HL-60 (cell line): ENCODE data around the gene RAB31.
A peak's percentile ranks its signal among the peaks of the same experiment; 100 is the strongest.

ENCODE experiments used
- DNase-seq, 2 experiments: peaks; one replicate each; pipeline ENCODE4 v3.0.0-alpha.2; 2010 to 2020; ENCODE audit warnings: low read depth in 1 of 2, low spot score in 1 of 2
- H3K27ac ChIP-seq: fragments of 250-450 bp; sonication (Bioruptor Pico); replicated peaks from 2 replicates; pipeline ENCODE4 v1.5.1; 2020; ENCODE audit warnings: mild to moderate bottlenecking, moderate library complexity
- H3K27me3 ChIP-seq: fragments of 250-450 bp; sonication (Bioruptor Pico); 2 replicates; pipeline ENCODE4 v1.5.1; 2021; ENCODE audit warnings: mild to moderate bottlenecking, moderate library complexity; ENCODE audit not compliant: insufficient read depth, poor library complexity, severe bottlenecking
- H3K4me3 ChIP-seq: replicated peaks from 2 replicates; pipeline ENCODE4 v1.5.1; 2011; ENCODE audit warnings: mild to moderate bottlenecking, control low read depth, low read length; ENCODE audit not compliant: insufficient read depth
- GABPA ChIP-seq: IDR thresholded peaks from 2 replicates; pipeline ENCODE4 v1.6.1; 2012; ENCODE audit warnings: low read depth
- POLR2AphosphoS5 ChIP-seq: IDR thresholded peaks from 2 replicates; pipeline ENCODE4 v1.6.1; 2012; ENCODE audit warnings: low read depth
- SPI1 ChIP-seq: IDR thresholded peaks from 2 replicates; pipeline ENCODE4 v1.6.1; 2012; ENCODE audit warnings: low read depth, mild to moderate bottlenecking, borderline replicate concordance
- TF ChIP-seq, protein P1 (sequence below): IDR thresholded peaks from one replicate; pipeline ENCODE4 v1.5.1; 2011; ENCODE audit warnings: low read length, control low read depth, inconsistent platforms; ENCODE audit not compliant: insufficient read depth
- TF ChIP-seq, protein P2 (sequence below): IDR thresholded peaks from 2 replicates; pipeline ENCODE4 v1.6.1; 2012; ENCODE audit warnings: low read depth; ENCODE audit not compliant: insufficient replicate concordance

The RAB31 gene

DNA sequence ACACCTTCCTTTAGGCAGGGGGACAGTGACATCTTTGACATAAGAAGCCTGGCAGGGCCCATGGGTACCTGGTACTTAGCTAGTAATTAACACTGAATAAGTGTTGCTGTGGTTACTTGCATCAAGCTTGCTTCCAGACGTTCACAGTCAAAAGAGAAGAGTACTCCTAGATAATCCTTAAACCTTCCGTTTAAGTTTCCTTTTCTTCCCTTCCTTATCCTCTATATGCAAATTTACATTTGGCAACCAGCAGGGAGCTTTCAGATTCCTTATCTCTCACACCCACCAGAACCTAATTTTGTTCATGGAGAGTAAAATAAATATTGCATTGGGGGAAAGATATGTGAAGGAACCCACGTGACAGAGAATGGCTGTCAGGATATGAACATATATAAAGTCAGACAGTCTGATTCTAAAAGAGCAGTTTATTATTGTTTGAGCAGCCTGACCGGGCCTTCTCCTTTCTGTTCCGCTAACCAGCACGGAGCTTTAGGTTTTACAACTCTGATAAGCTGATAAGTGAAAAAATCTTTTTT is 7.8 kb upstream of the RAB31 start:
- no peak overlapping the region for H3K27ac ChIP-seq
- DNase-seq: no peak

DNA sequence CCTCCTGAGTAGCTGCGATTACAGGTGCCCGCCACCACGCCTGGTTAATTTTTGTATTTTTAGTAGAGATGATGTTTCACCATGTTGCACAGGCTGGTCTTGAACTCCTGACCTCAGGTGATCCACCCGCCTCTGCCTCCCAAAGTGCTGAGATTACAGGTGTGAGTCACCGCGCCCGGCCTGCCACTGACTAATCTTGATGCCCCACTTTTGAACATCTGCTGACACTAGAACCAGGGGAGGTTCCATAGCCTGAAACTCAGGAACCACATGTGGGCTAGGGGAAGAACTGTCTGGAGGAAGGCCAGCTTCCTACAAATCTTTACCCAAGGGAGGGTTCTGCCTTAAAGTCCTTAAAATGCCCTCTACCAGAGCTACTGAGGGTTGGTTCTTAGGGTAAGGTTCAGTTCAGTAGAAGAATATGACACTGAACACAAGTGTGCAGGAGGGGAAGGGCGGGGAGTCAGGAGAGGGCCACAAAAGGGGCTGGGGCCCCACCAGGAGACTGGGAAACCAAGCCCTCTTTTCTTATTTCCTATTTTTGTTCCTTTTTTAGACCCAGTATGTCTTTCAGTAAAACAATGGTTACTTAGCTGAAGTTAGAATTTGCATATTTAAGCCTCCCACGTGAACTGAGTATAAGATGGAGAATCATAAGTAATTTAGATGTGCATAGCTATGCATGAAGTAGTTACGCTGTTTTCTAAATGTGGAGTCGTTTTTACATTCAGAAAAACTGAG is 6.3 kb upstream of the RAB31 start:
- Histone ChIP-seq H3K4me3 (no peak overlapping the region), H3K27ac (peak overlapping the region; percentile 42), H3K27me3 (no peaks in the 10 kb centered on the region)
- DNase-seq: peak in 1 of 2 experiments; percentile 48
- TF ChIP-seq, protein P1, sequence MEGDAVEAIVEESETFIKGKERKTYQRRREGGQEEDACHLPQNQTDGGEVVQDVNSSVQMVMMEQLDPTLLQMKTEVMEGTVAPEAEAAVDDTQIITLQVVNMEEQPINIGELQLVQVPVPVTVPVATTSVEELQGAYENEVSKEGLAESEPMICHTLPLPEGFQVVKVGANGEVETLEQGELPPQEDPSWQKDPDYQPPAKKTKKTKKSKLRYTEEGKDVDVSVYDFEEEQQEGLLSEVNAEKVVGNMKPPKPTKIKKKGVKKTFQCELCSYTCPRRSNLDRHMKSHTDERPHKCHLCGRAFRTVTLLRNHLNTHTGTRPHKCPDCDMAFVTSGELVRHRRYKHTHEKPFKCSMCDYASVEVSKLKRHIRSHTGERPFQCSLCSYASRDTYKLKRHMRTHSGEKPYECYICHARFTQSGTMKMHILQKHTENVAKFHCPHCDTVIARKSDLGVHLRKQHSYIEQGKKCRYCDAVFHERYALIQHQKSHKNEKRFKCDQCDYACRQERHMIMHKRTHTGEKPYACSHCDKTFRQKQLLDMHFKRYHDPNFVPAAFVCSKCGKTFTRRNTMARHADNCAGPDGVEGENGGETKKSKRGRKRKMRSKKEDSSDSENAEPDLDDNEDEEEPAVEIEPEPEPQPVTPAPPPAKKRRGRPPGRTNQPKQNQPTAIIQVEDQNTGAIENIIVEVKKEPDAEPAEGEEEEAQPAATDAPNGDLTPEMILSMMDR: no peak
- TF ChIP-seq, protein P2, sequence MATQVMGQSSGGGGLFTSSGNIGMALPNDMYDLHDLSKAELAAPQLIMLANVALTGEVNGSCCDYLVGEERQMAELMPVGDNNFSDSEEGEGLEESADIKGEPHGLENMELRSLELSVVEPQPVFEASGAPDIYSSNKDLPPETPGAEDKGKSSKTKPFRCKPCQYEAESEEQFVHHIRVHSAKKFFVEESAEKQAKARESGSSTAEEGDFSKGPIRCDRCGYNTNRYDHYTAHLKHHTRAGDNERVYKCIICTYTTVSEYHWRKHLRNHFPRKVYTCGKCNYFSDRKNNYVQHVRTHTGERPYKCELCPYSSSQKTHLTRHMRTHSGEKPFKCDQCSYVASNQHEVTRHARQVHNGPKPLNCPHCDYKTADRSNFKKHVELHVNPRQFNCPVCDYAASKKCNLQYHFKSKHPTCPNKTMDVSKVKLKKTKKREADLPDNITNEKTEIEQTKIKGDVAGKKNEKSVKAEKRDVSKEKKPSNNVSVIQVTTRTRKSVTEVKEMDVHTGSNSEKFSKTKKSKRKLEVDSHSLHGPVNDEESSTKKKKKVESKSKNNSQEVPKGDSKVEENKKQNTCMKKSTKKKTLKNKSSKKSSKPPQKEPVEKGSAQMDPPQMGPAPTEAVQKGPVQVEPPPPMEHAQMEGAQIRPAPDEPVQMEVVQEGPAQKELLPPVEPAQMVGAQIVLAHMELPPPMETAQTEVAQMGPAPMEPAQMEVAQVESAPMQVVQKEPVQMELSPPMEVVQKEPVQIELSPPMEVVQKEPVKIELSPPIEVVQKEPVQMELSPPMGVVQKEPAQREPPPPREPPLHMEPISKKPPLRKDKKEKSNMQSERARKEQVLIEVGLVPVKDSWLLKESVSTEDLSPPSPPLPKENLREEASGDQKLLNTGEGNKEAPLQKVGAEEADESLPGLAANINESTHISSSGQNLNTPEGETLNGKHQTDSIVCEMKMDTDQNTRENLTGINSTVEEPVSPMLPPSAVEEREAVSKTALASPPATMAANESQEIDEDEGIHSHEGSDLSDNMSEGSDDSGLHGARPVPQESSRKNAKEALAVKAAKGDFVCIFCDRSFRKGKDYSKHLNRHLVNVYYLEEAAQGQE: no peak
- TF ChIP-seq GABPA (no peak), SPI1 (no peak), POLR2AphosphoS5 (no peak)

More for the DNA sequence above, 7.8 kb upstream of the RAB31 start:
- Histone ChIP-seq H3K4me3 (no peak overlapping the region), H3K27me3 (no peaks in the 10 kb centered on the region)
- TF ChIP-seq, protein P2: no peak
- no peak for TF ChIP-seq POLR2AphosphoS5
- TF ChIP-seq, protein P1: no peak
- no peak for TF ChIP-seq GABPA
- TF ChIP-seq SPI1: no peak

DNA sequence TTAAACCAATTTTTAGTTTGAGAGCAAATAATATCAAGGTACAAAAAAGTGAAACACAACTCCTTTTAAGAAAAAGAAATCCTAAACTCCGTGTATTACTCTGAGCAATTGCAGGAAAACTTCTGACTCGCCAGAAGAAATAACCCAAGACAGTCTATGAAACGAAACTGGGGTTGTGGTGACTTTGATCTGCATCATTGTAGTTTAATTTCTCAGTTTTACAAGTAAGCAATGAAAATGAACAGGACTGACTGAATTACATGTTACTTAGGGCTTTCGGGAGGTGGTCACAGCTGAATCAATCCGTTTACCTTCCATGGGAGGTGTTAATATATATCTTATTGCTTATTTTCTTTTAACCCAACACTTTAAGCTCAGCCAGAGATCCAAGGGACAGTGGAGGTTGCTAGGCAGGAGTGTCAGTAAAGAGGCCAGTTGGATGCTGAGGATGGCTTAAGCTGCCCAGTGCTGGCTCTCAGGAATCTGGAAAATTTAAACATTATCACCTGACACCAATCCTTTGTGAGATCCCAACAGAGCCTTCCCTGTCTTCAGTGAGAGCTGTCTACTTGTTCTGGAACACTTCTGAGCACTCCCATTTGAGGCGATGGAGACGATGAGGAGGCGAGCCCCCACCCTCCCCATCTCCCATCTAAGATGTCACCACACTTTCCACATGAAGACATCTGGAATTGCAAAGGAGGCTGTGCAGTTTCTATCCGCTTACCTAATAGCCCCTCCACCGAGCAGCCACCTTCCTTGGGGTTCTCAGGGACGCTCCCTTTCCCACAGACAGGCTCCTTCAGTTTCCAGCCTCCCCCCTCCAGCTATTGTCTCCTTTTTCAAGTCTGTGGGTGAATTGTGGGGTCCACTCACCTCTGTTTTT is 3.6 kb upstream of the RAB31 start:
- no peak overlapping the region for H3K4me3 ChIP-seq
- H3K27ac ChIP-seq: peak overlapping the region; percentile 24
- TF ChIP-seq GABPA: no peak
- TF ChIP-seq, protein P2: no peak
- TF ChIP-seq POLR2AphosphoS5: no peak
- TF ChIP-seq, protein P1: no peak
- TF ChIP-seq SPI1: no peak
- no peak for DNase-seq
- H3K27me3 ChIP-seq: no peaks in the 10 kb centered on the region
